ENCODE results near the gene LRRC7.

The LRRC7 gene

GRCh38 chr1:70109241-70109640 lies 541.5 kb downstream of the LRRC7 start:
- DNase-seq = no peak

GRCh38 chr1:70112838-70113237 lies 545.1 kb downstream of the LRRC7 start:
- DNase-seq = no peak

GRCh38 chr1:70115315-70115714 lies 547.6 kb downstream of the LRRC7 start:
- DNase-seq = no peak

- no peak for DNase-seq
These were observed 549.3 kb downstream of the LRRC7 start for GRCh38 chr1:70117046-70117445.

- DNase-seq = no peak
These were observed 566.4 kb downstream of the LRRC7 start for GRCh38 chr1:70134148-70134547.

- no peak for DNase-seq
These were observed 572.6 kb downstream of the LRRC7 start for GRCh38 chr1:70140343-70140742.

- DNase-seq = no peak
These were observed 573.2 kb downstream of the LRRC7 start for GRCh38 chr1:70140894-70141293.

- no peak for DNase-seq
These were observed 574.4 kb downstream of the LRRC7 start for GRCh38 chr1:70142075-70142474.

GRCh38 chr1:70143048-70143659 lies 575.4 kb downstream of the LRRC7 start:
- no peak for DNase-seq

- no peak for DNase-seq
These were observed 578.8 kb downstream of the LRRC7 start for GRCh38 chr1:70146488-70146887.

GRCh38 chr1:70150444-70150843 lies 582.7 kb downstream of the LRRC7 start:
- DNase-seq = no peak

- no peak for DNase-seq
These were observed 586.0 kb downstream of the LRRC7 start for GRCh38 chr1:70153739-70154138.

- no peak for DNase-seq
These were observed 588.9 kb downstream of the LRRC7 start for GRCh38 chr1:70156529-70157120.

GRCh38 chr1:70164350-70164749 lies 596.6 kb downstream of the LRRC7 start:
- no peak for DNase-seq

GRCh38 chr1:70168283-70168682 lies 600.6 kb downstream of the LRRC7 start:
- DNase-seq = no peak

GRCh38 chr1:70169018-70169839 lies 601.5 kb downstream of the LRRC7 start:
- DNase-seq = no peak

- no peak for DNase-seq
These were observed 603.8 kb downstream of the LRRC7 start for GRCh38 chr1:70171512-70171911.
